Prostate gland (tissue), 2 donors: Measurements from ENCODE around the gene CTH.
"Not testable (repeated sequence)": the region's sequence is repeated elsewhere in the genome, so short reads cannot be mapped to it uniquely, and the experiment has no call there.

Experiments used
- CTCF ChIP-seq, 4 experiments: fragments of 200-600 bp in 2 of 4; fragments of 450-650 bp in 2 of 4; sonication (generic) in 2 of 4; IDR thresholded peaks; 1 replicate in 3 of 4; 2 replicates in 1 of 4; pipeline ENCODE4 v1.5.1; 2016 to 2019; ENCODE audit warnings: antibody characterized with exemption in 4 of 4, mild to moderate bottlenecking in 2 of 4, moderate library complexity in 2 of 4
- POLR2A ChIP-seq: fragments of 450-650 bp; IDR thresholded peaks from one replicate; pipeline ENCODE4 v1.6.1; 2016; ENCODE audit warnings: antibody characterized with exemption, mild to moderate bottlenecking

- TF ChIP-seq CTCF (IDR thresholded peaks at IDR 0.05); POLR2A: not testable (repeated sequence)
These were observed 37.5 kb upstream of the CTH start for GRCh38 chr1:70373580-70373979.
